Stimulated activated naive CD8-positive, alpha-beta T cell treated with anti-CD3 and anti-CD28 coated beads, Interleukin-15, amount 100 ng/mL, for 72 hours (primary cell): Measurements from ENCODE around the gene ZNF653.

Source experiments
- ATAC-seq: fragments of 150-1000 bp; cut with Tn5 transposase; 2 replicates; pipeline ENCODE4 v1.10.0; 2021; ENCODE audit warnings: mild to moderate bottlenecking, moderate library complexity
- DNase-seq, 2 donors: peaks; one replicate each; pipeline ENCODE4 v3.0.0; 2021 to 2022
- H3K27ac Mint-ChIP-seq, 2 donors: one replicate each; pipeline ENCODE4 v1.8.0; 2022; ENCODE audit warnings: mild to moderate bottlenecking in 2 of 2, mixed read lengths in 2 of 2, moderate library complexity in 2 of 2
- H3K27me3 Mint-ChIP-seq: one replicate; pipeline ENCODE4 v1.8.0; 2022; ENCODE audit warnings: mixed read lengths
- H3K4me1 Mint-ChIP-seq: one replicate; pipeline ENCODE4 v1.8.0; 2022; ENCODE audit warnings: mild to moderate bottlenecking, mixed read lengths
- H3K4me3 Mint-ChIP-seq, 2 donors: one replicate each; pipeline ENCODE4 v1.8.0; 2022; ENCODE audit warnings: mild to moderate bottlenecking in 2 of 2, mixed read lengths in 2 of 2, moderate library complexity in 1 of 2
- H3K9me3 Mint-ChIP-seq, 2 donors: one replicate each; pipeline ENCODE4 v1.8.0; 2022; ENCODE audit warnings: mixed read lengths in 2 of 2

Gene ZNF653

DNA sequence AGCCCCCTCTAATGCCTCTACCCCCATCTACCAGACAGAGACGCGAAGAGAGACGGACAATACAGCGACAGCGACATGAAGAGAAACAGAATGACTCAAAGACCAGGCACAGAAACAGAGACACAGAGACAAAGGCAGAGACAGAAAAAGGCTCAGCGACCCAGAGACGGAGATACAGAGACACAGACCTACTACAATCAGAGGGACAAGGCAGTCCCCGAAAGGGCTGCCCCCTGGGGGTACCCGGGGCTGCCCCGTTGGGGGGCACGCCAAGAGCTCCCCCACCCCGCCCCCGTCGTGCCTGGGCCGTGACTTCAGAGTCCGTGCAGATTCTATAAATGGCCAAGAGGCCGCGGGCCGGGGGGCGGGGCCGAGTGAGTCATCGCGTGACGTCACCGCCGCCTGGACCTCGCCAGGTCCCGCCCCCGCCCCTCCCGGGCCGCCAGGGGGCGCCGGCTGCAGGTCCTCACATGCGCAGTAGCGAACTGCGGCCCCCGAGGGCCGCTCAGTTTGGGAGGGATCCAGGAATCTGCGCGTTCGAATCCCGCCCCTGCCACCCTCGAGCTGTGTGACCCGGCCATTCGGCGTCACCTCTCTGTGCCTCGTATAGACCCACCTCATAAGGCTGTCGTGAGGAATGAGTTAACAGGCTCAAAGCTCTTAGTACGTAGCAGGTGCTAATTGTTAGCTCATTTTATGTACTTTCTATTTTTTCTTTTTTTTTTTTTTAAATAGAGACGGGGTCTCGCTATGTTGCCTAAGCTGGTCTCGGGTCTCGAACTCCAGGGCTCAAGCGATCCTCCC is 30.4 kb upstream of the ZNF653 start:
- Mint-ChIP-seq H3K9me3 (no peaks in the 10 kb centered on the region), H3K27me3 (peaks cover 34% of the 10 kb centered on the region), H3K4me1 (peaks cover 43% of the 10 kb centered on the region), H3K4me3 (peak overlapping the region; percentile 35 to 63), H3K27ac (peak overlapping the region in 1 of 2 donors; percentile 92)
- DNase-seq (peak; percentile 90 to 92), ATAC-seq (peak; percentile 86)

DNA sequence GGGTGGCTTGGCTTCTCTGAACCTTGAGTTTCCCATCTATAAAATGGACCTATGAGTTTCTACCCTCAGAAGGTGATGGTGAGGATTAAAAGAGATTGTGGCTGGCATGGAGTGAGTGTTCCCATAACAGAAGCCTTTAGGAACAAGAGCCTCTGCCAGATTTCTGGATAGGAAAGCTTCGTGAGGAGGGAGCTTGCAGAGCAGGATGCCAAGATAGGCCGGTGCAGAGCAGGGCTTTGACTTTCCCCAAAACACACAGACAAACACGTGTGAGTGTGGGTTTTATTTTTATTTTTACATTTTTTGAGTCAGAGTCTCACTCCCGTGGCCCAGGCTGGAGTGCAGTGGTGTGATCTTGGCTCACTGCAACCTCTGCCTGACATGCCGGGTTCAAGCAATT is 29.3 kb upstream of the ZNF653 start:
- no peaks in the 10 kb centered on the region for H3K9me3 Mint-ChIP-seq
- H3K27ac Mint-ChIP-seq, result no peak overlapping the region
- no peak overlapping the region for H3K4me3 Mint-ChIP-seq
- H3K4me1 Mint-ChIP-seq, result peaks cover 43% of the 10 kb centered on the region
- ATAC-seq (no peak), DNase-seq (no peak)
- peaks cover 26% of the 10 kb centered on the region for H3K27me3 Mint-ChIP-seq

DNA sequence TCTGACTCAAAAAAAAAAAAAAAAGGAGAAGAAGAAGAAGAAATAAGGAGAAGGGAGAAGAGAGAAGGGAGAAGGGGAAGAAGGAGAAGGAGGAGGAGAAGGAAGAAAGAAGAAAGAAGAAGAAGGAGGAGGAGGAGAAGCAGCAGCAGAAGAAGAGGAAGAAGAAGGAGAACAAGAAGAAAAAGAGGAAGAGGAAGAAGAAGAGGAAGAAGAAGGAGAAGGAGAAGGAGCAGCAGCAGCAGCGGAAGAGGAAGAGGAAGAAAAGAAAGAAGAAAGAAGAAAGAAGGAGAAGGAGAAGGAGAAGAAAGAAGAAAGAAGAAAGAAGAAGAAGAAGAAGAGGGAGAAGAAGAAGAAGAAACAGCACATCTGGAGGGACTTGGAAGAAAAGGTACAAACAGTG is 28.9 kb upstream of the ZNF653 start:
- no peak overlapping the region for H3K4me3 Mint-ChIP-seq

DNA sequence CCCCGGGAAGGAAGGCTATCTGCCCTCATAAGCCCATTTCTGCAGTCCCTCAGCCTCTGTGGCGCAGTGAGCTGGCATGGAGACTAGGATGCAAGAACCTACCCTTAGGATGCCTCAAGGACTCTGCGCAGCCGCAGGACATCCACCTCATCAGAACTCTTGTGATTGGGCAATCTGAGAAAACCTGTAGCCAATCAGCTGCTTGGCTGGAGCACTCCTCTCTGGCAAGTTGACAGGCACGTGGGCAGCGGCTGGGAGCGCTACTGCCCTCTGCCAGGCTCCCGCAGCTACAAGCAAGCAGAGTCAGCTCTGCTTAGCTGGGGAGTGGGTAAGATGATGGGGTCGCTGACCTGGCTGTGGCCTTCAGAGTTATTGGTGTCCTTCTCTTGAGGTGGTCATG is 24.8 kb upstream of the ZNF653 start:
- ATAC-seq, result peak; percentile 10
- Mint-ChIP-seq H3K4me1 (peaks cover 33% of the 10 kb centered on the region), H3K9me3 (no peaks in the 10 kb centered on the region), H3K27me3 (peaks cover 6% of the 10 kb centered on the region), H3K4me3 (no peak overlapping the region), H3K27ac (no peak overlapping the region)
- peak; percentile 56 to 66 for DNase-seq

More for the DNA sequence above, 28.9 kb upstream of the ZNF653 start:
- DNase-seq (no peak), ATAC-seq (no peak)
- Mint-ChIP-seq H3K27ac (no peak overlapping the region), H3K4me1 (peaks cover 43% of the 10 kb centered on the region), H3K27me3 (peaks cover 22% of the 10 kb centered on the region), H3K9me3 (no peaks in the 10 kb centered on the region)

DNA sequence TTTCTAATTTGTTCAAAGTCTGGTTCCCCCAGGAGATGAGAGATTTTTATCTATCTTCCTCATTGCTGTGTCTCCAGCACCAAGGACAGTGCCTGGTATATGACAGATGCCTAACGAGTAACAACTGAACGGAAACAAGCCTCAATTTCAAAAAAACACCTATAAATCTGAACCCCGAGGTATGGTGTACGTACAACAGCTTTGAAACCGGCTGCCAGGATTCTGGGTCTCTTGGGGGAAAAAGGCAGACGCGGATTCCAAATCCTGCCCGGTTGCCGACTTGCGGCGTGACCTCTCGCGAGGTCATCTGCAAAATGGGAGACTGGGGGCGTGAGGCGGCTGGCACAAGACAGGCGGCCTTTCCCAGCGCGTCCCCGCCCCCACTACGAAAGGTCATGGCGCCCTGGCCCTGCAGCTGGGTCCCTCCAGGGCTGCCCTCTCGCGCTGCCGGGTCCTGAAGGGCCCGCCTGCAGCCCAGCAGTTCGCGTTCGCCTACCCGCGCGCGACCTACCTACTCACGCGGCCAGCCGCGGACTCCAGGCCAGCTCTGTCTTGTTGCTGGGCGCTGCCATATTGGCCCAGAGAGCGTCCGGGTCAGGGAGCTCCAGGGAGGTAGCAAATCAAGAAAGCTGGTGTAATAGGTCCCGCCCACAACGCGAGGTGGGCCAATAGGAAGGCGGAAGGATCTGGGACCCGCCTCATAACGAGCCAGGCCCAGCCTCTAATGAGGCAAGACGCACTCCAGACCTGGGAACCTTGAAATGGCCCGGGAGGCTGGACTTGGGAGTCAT is 23.1 kb upstream of the ZNF653 start, which contains the start of gene ECSIT:
Gene ECSIT (minus strand): TSS at position 584 of the 791 bp plus-strand sequence. CDS start 9,964 bp downstream, outside the sequence.
- no peaks in the 10 kb centered on the region for H3K27me3 Mint-ChIP-seq
- peak within 1 kb of the TSS; percentile 85 to 96 for H3K4me3 Mint-ChIP-seq
- H3K27ac Mint-ChIP-seq, result peak within 1 kb of the TSS; percentile 89 to 98
- peaks cover 31% of the 10 kb centered on the region for H3K4me1 Mint-ChIP-seq
- ATAC-seq (peak; percentile 98), DNase-seq (peak; percentile 93 to 96)
- H3K9me3 Mint-ChIP-seq, result no peaks in the 10 kb centered on the region

DNA sequence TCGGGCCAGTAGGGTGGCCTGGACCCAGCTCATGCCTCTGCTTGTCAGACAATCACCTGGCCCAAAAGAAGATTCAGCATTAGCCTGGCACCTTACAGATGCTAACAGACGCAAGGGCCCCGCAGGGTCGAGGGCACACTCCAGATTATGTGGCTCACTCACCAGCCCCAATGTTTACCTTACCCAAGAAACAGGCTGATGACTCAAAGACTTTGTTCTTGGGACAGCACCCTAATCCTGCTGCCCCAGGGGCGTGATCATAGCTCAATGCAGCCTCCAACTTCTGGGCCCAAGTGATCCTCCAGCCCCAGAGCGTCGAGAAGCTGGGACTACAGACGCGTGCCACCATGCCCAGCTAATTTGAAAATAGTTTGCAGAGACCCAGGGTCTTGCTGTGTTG is 13.5 kb upstream of the ZNF653 start:
- Mint-ChIP-seq H3K27me3 (no peaks in the 10 kb centered on the region), H3K9me3 (no peaks in the 10 kb centered on the region), H3K4me3 (no peak overlapping the region), H3K4me1 (no peaks in the 10 kb centered on the region), H3K27ac (no peak overlapping the region)
- no peak for ATAC-seq
- DNase-seq, result no peak

- no peaks in the 10 kb centered on the region for H3K27me3 Mint-ChIP-seq
- no peaks in the 10 kb centered on the region for H3K4me1 Mint-ChIP-seq
- no peak overlapping the region for H3K4me3 Mint-ChIP-seq
- ATAC-seq (no peak), DNase-seq (no peak)
- no peak overlapping the region for H3K27ac Mint-ChIP-seq
- H3K9me3 Mint-ChIP-seq, result no peaks in the 10 kb centered on the region
Measured at GRCh38 chr19:11513946-11514345, 8.3 kb upstream of the ZNF653 start.

GRCh38 chr19:11510444-11510843 is 4.8 kb upstream of the ZNF653 start:
- Mint-ChIP-seq H3K9me3 (no peaks in the 10 kb centered on the region), H3K27ac (no peak overlapping the region), H3K4me3 (no peak overlapping the region), H3K27me3 (no peaks in the 10 kb centered on the region), H3K4me1 (peaks cover 24% of the 10 kb centered on the region)
- DNase-seq (no peak), ATAC-seq (no peak)

- Mint-ChIP-seq H3K9me3 (no peaks in the 10 kb centered on the region), H3K27me3 (no peaks in the 10 kb centered on the region), H3K4me3 (peak overlapping the region; percentile 96), H3K4me1 (peaks cover 38% of the 10 kb centered on the region), H3K27ac (peak overlapping the region in 1 of 2 donors; percentile 40)
- ATAC-seq (no peak), DNase-seq (no peak)
Measured at GRCh38 chr19:11507370-11508078, 1.9 kb upstream of the ZNF653 start.

DNA sequence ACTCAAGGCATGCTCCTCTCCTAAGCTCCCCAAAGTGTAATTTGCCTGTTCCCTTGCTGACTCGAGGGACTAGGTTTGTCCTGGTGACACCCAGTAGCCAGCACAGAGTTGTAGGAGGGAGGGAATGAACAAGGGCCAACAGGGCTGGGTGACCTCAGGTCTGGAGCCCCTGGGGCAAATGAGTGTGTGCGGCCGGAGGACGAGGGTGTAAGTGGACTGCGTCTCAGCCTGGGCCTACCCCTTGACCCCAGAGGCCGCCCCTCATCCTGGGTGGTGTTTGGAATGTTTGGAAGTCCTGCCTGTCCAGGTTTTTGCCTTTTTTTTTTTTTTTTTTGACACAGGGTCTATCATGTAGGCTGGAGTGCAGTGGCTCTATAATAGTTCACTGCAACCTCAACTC is 1.3 kb upstream of the ZNF653 start:
- DNase-seq (no peak), ATAC-seq (no peak)
- Mint-ChIP-seq H3K4me3 (peak overlapping the region; percentile 96), H3K9me3 (no peaks in the 10 kb centered on the region), H3K27me3 (no peaks in the 10 kb centered on the region), H3K4me1 (peaks cover 38% of the 10 kb centered on the region), H3K27ac (peak overlapping the region; percentile 47 to 74)

GRCh38 chr19:11506101-11506555 is 489 bp upstream of the ZNF653 start:
- Mint-ChIP-seq H3K27me3 (no peaks in the 10 kb centered on the region), H3K27ac (peak overlapping the region; percentile 85 to 96), H3K4me1 (peaks cover 38% of the 10 kb centered on the region), H3K4me3 (peak overlapping the region; percentile 96), H3K9me3 (no peaks in the 10 kb centered on the region)
- DNase-seq (no peak), ATAC-seq (peak; percentile 35)

DNA sequence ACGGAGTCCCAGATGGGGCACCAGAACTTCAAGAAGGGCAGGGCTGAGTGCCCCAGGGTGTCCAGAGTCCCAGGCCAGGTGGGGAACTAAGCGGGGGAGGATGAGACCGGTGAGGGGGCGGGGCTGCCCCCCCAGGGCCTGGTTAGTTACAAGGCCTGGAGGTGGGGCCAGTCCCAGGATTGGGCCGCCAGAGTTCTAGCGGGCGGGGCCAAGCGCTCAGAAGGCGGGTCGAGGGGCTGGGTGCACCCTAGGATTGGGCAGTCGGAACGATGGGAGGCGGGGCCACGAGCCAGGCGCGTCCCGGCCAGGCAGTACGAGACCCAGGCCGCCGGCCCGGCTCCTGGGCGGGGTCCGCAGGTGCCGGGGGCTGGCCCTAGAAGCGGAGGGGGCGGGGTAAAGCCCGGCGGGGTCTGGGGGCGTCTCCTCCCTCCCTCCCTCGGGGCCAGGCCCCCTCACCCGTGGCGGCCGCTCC is 571 bp downstream of the ZNF653 start:
- H3K9me3 Mint-ChIP-seq, result no peaks in the 10 kb centered on the region

DNA sequence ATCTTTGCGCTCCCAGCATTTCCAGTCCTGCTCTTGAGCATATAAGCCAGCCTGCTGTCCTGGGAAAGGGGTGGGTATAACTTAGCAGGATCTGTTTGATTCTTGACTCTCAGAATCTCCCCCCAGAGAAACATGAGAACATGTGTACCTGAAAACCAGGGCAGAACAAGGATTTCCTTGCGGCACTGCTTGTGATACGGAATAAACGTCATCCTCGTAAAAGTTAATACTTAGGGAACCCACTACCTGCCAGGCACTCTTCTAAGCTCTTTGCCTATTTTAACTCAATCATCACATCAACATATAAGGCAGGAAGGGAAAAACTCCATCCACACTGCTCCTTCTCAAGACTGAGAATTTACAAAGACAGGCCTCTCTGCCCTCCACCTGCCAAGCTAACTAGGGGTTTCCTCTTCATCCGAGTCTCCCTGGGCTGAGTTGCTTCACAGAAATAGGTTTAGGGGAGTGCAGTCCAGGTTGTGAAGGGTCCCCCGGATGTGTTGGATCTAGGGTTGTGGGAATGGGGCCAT is 1.1 kb downstream of the ZNF653 start:
- peaks cover 45% of the 10 kb centered on the region for H3K4me1 Mint-ChIP-seq
- no peaks in the 10 kb centered on the region for H3K9me3 Mint-ChIP-seq
- no peak for DNase-seq
- peak overlapping the region; percentile 91 to 96 for H3K27ac Mint-ChIP-seq
- ATAC-seq, result no peak
- peak overlapping the region; percentile 91 to 96 for H3K4me3 Mint-ChIP-seq
- no peaks in the 10 kb centered on the region for H3K27me3 Mint-ChIP-seq

More for the DNA sequence above, 571 bp downstream of the ZNF653 start:
- Mint-ChIP-seq H3K27ac (peak overlapping the region; percentile 91 to 96), H3K4me3 (peak overlapping the region; percentile 91 to 96), H3K4me1 (peaks cover 41% of the 10 kb centered on the region), H3K27me3 (no peaks in the 10 kb centered on the region)
- peak; percentile 93 to 96 for DNase-seq
- peak; percentile 95 for ATAC-seq

DNA sequence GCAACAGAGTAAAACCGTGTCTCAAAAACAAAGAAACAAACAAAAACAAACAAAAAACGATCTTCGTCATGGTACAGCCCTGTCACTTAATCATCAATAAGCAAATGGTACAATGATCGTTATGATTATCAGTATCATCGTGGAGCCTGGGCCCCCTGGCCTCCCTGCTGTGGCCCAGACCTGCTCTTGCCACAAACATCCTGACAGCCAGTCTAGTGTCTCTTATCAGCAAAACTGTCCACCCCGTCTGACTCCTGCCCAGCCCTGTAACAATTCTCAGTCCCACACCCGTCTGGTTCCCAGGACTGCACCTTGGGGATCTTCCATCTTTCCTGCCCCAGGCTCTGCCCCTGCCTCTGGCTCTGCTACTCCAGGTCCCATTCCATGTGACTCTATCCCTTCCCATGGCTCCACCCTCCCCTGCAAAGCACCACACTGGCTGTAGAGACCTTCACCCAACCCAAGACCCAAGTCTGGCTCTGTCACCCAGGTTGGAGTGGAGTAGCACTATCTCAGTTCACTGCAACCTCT is 5.7 kb downstream of the ZNF653 start:
- peaks cover 19% of the 10 kb centered on the region for H3K4me1 Mint-ChIP-seq
- no peaks in the 10 kb centered on the region for H3K27me3 Mint-ChIP-seq
- DNase-seq, result no peak
- ATAC-seq, result no peak
- no peak overlapping the region for H3K27ac Mint-ChIP-seq
- H3K4me3 Mint-ChIP-seq, result no peak overlapping the region
- no peaks in the 10 kb centered on the region for H3K9me3 Mint-ChIP-seq

GRCh38 chr19:11499220-11499726 is 6.4 kb downstream of the ZNF653 start:
- no peaks in the 10 kb centered on the region for H3K27me3 Mint-ChIP-seq
- H3K27ac Mint-ChIP-seq, result no peak overlapping the region
- H3K4me3 Mint-ChIP-seq, result no peak overlapping the region
- DNase-seq (no peak), ATAC-seq (no peak)
- peaks cover 12% of the 10 kb centered on the region for H3K4me1 Mint-ChIP-seq
- H3K9me3 Mint-ChIP-seq, result no peaks in the 10 kb centered on the region
